ENCODE data around the gene KDSR.

Gene KDSR

DNA sequence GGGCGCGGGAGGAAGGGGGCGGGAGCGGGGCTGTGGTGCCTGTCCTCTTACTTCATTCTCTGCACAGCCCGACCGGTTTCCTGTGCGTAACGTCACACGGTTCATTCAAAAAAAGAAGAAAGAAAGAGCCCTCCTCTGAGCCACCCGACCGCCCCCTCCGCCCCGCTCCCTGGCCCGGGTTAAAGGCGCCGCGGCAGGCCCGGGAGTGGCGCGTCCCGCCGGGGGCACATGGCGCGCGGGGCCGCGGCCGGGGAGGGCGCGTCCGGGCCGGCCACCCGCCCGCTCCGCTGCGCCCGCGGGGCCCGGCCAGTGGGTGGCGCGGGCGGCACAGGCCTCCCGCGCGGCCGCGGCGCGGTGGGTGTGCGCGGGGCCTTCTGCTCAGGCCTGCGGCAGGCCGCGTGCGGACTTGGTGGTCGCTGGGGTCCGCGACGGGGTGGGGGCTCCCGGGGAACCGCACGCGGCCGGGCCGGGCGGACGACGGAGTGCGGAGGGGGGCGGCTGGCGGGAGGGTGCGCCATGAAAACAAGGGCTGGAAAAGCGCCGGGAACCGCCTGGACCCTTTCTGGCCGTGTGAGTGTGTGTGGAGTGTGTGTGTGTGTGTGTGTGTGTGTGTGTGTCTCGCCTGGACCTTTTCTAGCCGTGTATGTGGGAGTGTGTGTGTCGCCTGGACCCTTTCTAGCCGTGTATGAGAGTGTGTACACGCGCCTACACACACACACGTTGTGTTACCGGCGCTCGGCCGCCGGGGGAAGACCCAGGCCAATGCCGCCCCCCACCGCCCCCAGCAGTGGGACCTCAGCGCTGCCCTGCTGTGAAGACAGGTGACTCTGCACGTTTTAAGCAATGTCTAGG is 46.7 kb downstream of the KDSR start:
- DNase-seq: peak; percentile 83

- no peak for DNase-seq
Measured at GRCh38 chr18:63319383-63320122, 47.5 kb downstream of the KDSR start, which contains the start of gene BCL2. TSS of gene BCL2 (minus strand) at chr18:63319769.

GRCh38 chr18:63318889-63319382 is 48.1 kb downstream of the KDSR start:
- no peak for DNase-seq

DNA sequence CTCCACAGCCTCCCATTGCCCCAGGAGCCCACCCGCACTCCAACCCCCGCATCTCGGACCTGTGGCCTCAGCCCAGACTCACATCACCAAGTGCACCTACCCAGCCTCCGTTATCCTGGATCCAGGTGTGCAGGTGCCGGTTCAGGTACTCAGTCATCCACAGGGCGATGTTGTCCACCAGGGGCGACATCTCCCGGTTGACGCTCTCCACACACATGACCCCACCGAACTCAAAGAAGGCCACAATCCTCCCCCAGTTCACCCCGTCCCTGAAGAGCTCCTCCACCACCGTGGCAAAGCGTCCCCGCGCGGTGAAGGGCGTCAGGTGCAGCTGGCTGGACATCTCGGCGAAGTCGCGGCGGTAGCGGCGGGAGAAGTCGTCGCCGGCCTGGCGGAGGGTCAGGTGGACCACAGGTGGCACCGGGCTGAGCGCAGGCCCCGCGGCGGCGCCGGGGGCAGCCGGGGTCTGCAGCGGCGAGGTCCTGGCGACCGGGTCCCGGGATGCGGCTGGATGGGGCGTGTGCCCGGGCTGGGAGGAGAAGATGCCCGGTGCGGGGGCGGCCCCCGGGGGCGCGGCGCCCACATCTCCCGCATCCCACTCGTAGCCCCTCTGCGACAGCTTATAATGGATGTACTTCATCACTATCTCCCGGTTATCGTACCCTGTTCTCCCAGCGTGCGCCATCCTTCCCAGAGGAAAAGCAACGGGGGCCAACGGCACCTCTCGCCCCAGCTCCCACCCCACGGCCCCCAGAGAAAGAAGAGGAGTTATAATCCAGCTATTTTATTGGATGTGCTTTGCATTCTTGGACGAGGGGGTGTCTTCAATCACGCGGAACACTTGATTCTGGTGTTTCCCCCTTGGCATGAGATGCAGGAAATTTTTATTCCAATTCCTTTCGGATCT is 48.8 kb downstream of the KDSR start:
- peak; percentile 90 for DNase-seq

GRCh38 chr18:63317556-63317946 is 49.5 kb downstream of the KDSR start:
- no peak for DNase-seq

DNA sequence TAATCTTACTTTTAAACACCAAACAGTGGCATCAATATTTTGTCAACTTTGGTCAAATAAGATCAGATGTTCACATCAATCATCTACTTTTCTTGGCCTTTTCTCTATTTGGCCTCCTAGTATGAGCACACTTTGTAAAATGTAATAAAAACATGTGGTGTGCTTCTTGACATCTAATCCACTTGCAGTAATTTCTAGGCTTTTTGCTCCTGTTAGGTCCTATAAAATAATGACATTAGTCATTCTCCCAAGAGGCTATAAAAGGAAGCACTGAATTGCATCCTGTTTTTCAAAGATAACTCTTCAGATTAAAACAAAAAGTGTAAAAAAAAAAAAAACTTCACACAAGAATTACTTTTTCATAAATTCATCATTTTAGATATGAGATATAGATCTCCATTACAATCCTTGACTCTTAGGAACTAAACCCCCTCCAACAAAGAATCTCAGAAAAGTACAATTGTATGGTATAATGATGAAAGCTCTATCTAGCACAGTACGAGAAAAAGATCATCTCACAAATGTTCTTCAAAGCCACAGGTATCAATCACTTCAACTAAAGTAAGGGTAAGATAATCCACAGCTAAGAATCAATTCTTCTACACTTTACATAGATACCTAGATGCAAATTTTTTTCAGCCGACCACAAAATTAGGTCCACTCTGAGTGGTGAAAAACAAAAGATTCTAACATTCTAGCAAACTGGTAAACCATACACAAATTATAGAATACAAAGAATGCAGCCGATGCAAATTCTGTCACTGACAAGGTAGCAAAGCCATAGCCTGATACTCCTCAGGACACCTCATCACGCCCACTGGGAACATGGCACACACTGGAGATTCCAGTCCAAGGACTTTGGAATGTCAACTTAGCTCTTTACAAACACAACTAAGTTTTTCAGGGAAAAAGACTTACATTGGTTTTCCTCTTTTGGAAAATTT is 50.1 kb downstream of the KDSR start:
- no peak for DNase-seq

DNA sequence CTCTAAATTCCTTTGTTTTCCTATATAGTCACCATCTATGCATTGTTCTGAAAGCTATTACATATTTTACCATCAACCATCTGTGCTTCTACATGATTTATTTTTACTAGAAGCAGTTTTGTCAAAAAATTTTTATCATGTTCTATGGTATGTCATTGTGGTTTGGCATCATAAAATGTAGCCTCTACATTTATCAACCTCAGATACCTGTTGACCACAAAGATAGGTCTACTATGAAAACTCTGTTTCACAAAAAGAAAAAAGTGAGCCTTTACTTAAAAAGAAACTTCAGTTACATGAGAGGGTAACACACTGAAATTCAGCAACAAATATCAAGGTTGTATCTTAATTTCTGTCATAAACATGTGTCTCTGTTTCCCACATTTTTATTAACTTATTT is 51.1 kb downstream of the KDSR start:
- DNase-seq: no peak

- no peak for DNase-seq
Measured at GRCh38 chr18:63315131-63315662, 51.8 kb downstream of the KDSR start.

DNA sequence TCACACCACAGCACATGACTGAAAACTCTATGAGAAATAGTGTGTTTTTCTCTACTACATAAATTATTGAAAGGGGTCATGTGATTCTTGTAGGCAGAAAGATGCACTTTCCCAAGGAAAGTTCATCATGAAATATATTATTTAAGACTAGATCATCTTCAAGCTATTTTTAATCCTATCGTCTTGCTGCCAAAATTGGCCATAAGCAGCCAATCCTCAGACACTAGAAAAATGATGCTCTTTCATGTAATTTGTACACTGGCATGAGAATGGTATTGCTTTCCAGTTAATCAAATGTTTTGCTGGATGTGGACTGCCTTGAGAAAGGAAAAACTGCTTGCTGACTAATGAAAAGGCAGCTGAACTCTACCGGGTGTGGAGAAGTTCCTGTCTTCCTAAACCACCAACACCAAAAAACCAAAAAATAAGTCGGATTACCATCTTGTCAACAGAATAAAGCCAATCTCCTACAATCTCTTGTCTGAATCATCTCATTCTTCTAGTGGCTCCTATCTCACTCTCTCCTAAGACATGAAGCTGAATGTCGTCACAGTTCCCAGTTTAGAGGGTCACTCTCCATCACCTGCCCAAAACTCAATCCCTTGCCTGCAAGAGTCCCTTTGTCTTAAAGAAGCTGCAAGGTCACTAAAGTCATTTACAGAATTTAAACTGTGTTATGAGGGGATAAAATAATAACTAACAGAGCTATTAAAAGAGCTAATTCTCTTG is 52.8 kb downstream of the KDSR start:
- DNase-seq: no peak

GRCh38 chr18:63313396-63313917 is 53.5 kb downstream of the KDSR start:
- DNase-seq: no peak

DNA sequence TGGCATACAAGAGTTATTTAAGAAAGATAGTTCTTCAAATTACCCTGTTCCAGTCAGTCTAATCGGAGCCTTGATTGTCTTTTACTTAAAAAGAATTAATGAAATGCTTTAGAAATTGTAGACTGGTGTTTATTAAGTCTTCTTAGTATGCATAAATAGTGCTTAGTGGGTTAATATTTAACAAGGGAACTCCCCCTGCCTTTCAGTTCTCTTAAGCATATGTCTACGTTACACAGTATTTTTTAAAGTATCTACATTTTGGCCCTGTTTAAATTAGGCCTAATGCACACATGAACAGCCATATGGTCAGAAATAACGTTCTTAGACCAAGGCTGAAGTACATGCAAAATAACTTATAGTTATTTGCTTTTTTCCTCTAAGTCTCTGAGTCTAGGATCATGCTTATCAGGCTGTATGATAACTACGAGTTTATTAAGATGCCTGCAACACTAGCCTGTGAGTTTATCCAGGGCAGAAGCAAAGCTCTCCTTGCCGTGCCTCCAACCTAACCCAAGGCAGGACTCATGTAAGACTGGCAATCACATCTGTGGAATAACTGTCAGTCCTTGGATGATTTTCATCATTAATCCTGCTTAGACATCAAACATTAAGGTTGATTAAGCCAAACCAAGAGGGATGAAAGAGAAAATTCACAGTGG is 54.1 kb downstream of the KDSR start:
- DNase-seq: no peak

GRCh38 chr18:63312019-63312409 is 55.0 kb downstream of the KDSR start:
- DNase-seq: no peak

DNA sequence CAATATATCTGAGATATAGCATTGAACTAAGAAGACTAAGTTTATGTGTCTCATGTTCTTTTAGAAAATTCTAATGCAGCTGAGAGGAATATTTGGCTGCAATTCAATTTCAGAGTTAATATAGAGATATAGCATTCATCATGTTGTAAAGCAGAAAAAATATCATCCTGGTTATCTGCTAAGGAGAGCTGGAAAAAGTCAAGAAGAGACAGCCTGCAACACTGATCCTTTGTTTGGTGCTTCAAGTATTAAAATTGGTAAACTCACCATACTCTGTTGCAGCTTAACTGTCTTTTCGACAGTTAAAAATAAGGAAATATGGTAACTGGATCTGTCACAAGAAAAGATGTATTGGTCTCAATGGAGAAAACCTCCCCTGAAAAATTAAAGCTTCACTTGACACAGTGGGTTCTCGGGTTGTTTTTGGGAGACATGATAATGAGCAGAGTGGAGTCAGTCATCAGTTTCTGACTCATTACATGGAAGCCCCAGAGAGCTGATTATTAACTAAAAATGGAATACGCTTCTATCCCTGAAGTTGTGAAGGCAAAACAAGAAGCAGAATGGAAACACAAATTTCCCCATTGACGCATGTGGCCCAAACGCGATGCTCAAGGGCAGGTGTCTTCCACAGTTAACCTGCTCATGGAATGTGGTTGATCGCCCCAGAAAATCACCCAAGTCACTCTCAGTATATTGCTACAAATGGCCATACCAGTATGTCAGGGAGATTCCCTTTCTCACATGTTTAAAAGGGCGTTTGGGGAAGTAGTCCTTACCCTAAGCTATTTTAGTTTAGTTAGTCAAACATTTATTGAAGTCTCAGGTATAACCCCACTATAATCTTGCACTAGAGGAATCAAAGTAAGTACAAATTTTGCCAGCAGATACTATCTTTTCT is 55.6 kb downstream of the KDSR start:
- no peak for DNase-seq

- DNase-seq: peak; percentile 35
Measured at GRCh38 chr18:63309422-63309821, 57.6 kb downstream of the KDSR start.

DNA sequence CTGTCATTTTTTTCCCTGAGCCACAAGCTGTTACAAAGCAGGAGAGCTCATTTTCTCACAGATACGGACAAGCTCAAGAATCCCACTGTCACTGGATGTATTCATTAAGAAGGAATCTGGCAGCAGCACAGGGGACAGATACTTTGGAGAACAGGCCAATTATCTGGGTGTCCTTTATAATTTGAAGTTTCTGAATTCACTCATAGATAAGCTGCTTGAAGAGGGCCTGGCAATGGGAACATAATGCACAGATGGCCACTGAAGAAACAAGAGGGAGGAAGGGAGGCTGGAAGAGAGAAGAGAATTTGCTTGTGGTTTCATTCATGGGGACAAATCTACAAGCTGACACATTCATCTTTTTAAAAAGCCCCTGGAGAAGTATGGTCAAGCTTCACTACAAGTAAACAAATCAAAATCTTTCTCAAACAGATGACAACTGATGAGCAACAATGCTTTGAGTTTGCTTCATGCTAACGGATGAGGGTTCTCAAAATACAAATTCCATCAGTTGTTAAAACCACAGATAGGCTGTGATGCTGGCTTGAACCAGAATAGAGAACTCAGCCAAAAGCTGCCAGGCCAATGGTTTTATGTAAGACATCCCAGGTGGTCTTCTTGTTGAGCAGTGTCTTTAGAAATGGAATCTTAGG is 59.3 kb downstream of the KDSR start:
- DNase-seq: no peak

- no peak for DNase-seq
Measured at GRCh38 chr18:63306819-63307550, 60.0 kb downstream of the KDSR start.

GRCh38 chr18:63306249-63306648 is 60.8 kb downstream of the KDSR start:
- no peak for DNase-seq

DNA sequence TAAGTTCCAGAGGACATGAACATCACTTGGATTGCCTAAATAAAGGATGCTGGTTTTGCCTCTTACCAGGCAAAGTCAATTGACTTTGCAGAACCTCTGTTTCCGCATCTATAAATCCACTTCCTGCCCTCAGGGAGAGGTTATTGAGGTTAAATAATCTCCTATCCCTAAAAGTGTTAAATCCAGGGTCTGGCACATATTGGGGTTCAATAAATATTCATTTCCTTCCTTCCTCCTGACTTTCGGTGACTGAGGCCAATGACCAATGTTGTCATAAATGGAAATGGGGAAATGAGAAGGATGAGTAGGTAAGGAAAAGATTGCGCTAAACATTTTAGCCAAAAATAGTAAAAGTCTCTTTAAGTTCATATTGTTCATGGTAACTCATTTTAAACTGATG is 63.5 kb downstream of the KDSR start:
- no peak for DNase-seq

Measured in stimulated activated CD4-positive, alpha-beta T cell treated with anti-CD3 and anti-CD28 coated beads, Interleukin-1b, Interleukin-23, amount 100 ng/mL, for 48 hours (primary cell).